ENCODE data around the gene CLTCL1.
"Not testable (repeated sequence)": the region's sequence is repeated elsewhere in the genome, so short reads cannot be mapped to it uniquely, and the experiment has no call there.

The CLTCL1 gene

GRCh38 chr22:19167106-19167869, 124.2 kb downstream of the CLTCL1 start:
- no peak overlapping the region for H3K27ac ChIP-seq
- no peak for DNase-seq (ENCODE audit: low read depth, low spot score)

GRCh38 chr22:19166421-19166820, 125.1 kb downstream of the CLTCL1 start:
- no peak overlapping the region for H3K27ac ChIP-seq
- no peak for DNase-seq (ENCODE audit: low read depth, low spot score)

DNA sequence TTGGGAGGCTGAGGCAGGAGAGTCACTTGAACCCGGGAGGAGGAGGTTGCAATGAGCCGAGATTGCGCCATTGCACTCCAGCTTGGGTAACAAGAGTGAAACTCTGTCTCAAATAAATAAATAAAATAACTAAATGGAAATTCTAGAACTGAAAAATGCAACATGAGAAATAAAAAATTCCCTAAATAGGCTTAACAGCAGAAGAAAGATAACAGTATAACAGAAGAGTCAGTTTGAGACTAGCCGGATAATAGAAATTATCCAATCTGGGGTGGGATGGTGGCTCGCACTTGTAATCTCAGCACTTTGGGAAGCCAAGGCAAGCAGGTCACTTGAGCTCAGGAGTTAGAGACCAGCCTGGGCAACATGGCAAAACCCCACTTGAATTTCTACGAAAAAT, 127.1 kb downstream of the CLTCL1 start:
- DNase-seq (ENCODE audit: low read depth, low spot score), result no peak
- H3K27ac ChIP-seq, result no peak overlapping the region

GRCh38 chr22:19158649-19159048, 132.9 kb downstream of the CLTCL1 start:
- DNase-seq (ENCODE audit: low read depth, low spot score); H3K27ac ChIP-seq: not testable (repeated sequence)

DNA sequence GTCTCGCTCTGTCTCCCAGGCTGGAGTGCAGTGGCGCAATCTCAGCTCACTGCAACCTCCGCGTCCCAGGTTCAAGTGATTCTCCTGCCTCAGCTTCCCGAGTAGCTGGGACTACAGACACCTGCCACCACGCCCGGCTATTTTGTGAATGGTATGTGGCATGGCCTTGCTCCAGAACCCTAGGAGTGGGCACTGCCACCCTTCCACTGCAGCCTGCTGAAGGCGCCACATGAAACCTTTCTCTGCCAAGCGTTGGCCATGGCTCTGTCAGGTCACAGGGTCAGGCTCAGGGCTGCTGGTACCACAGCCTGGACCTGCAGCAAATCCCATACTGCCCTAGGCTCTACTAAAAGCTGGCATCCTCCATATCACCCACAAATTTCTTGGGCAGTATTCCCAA, 135.4 kb downstream of the CLTCL1 start:
- not testable (repeated sequence) for H3K27ac ChIP-seq; DNase-seq (ENCODE audit: low read depth, low spot score)

GRCh38 chr22:19152942-19153883, 138.3 kb downstream of the CLTCL1 start:
- H3K27ac ChIP-seq, result no peak overlapping the region
- no peak for DNase-seq (ENCODE audit: low read depth, low spot score)

DNA sequence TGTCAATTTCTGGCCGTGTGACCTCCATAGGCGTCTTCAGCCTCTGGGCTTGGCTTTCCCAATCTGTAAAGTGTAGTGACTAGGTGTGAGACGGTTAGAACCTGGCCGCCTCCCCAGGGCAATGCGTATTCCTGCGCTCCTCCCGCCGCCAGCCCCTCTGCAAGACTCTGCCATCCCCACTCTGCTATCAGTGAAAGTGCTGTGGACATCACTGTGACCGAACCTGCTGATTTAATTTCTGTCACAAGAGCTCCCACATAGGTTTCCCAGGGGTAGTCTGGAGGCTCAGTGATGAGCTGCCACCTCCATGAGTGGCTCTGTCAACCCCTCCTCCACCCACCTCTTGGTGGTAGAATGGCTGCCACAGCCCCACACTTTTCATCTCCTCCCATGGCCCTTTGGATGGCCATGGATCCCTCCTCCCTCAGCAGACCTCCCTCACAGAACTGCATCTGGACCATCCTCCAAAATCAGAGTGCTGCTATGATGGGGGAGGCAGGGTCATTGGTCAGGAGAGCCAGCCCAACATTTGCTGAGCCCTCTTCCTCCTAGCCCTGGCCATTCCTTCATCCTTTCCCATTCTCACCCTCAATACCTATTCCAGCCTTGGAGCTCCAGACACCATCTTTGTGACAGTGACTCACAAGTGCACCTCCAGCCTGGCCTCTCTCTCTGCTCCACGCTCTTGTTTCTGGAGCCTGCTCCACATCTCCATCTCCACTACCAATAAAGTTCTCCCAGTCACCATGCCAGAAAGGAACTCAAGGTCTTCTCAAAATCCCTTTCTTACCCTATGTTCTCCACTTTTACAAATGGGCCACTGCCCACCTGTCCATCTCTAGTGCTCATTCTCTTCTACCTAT, 140.0 kb downstream of the CLTCL1 start:
- DNase-seq (ENCODE audit: low read depth, low spot score), result no peak

GRCh38 chr22:19150482-19151328, 140.8 kb downstream of the CLTCL1 start:
- no peak for DNase-seq (ENCODE audit: low read depth, low spot score)
- H3K27ac ChIP-seq, result no peak overlapping the region

More for the DNA sequence above, 140.0 kb downstream of the CLTCL1 start:
- H3K27ac ChIP-seq, result no peak overlapping the region

- DNase-seq (ENCODE audit: low read depth, low spot score), result no peak
- H3K27ac ChIP-seq, result no peak within 1 kb of the TSS
Observed at GRCh38 chr22:19149991-19150390, 141.5 kb downstream of the CLTCL1 start, which contains the start of gene GSC2. Gene GSC2 (minus strand): TSS chr22:19150292. CDS start chr22:19150283, 9 bp downstream.

- H3K27ac ChIP-seq, result no peak overlapping the region
- no peak for DNase-seq (ENCODE audit: low read depth, low spot score)
Observed at GRCh38 chr22:19149047-19149883, 142.3 kb downstream of the CLTCL1 start.

GRCh38 chr22:19148417-19149046, 143.0 kb downstream of the CLTCL1 start:
- no peak overlapping the region for H3K27ac ChIP-seq
- no peak for DNase-seq (ENCODE audit: low read depth, low spot score)

DNA sequence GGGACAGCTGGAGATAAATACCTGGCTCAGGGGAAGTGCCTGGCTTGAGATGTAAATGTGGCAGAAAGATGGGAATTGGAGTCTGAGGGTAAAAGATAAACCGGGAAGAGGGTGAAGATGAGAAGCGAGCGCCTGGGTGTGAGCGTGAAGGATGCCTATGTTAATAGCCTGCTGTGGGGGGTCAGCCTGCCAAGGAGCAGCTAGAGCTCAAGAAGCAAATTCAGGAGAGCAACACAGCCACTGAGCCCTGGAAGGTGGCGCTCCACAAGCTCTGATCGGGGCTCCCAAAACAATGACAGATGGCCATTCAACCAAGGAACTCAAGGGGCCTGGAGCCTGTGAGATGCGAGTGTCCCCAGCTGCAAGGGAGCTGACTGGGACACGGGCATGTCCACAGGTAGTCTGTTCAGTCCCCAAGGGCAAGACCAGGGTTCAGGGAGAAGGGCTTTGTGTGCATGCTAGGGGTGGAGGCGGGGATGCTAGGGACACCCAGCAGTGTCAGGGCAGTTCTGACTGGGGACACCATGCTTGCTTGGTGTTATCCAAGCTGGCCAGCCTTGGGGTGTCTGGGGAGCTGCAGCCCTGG, 144.2 kb downstream of the CLTCL1 start:
- no peak for DNase-seq (ENCODE audit: low read depth, low spot score)
- H3K27ac ChIP-seq, result no peak overlapping the region

DNA sequence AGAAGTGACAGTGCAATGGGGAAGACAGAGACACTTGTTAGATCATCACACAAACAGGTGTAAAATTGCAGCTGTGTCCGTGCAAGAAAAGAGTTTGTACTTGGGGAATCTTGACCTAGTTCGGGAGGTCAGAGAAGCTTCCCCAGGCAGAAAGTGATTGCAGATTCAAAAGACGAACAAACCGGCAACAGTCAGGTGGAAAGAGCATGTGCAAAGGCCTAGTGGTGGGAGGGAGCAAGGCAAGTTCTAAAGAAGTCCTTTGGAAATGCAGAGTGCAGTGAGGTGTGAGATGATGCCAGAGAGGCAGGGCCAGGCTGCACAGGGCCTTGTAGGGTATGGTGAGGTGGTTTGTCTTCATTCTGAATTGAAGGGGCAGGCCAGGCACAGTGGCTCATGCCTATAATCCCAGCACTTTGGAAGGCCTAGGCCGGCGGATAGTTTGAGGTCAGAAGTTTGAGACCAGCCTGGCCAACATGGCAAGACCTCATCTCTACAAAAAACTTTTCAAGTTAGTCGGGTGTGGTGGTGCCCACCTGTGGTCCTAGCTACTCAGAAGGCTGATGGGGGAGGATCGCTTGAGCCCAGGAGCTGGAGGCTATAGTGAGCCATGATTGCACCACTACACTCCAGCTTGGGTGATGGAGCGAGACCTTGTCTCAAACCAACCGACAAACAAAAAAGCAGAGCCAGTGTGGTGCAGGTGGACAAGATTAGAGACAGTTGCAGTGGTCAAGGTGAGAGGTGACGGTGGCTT, 145.1 kb downstream of the CLTCL1 start:
- H3K27ac ChIP-seq, result no peak overlapping the region
- no peak for DNase-seq (ENCODE audit: low read depth, low spot score)

- no peak for DNase-seq (ENCODE audit: low read depth, low spot score)
- peak overlapping the region; percentile 29 for H3K27ac ChIP-seq
Observed at GRCh38 chr22:19143967-19144400, 147.5 kb downstream of the CLTCL1 start.

DNA sequence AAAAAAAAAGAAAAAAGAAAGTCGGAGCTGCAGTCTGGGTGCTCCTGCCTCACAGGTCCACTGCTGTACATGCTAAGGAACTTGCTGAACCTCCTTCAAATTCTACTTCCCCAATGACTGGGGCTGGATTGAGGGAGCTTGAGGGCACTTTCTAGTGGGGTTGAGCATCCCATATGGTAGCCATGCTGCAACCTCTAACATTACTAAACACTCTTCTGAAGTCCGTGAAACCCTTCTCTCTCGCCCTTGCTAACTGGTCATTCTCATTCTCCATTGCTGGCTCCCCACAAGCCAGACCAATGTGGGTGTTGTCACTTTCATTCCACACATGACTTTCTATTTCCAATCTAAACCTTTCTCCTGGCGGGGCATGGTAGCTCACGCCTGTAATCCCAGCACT, 148.3 kb downstream of the CLTCL1 start:
- no peak overlapping the region for H3K27ac ChIP-seq
- DNase-seq (ENCODE audit: low read depth, low spot score), result no peak

DNA sequence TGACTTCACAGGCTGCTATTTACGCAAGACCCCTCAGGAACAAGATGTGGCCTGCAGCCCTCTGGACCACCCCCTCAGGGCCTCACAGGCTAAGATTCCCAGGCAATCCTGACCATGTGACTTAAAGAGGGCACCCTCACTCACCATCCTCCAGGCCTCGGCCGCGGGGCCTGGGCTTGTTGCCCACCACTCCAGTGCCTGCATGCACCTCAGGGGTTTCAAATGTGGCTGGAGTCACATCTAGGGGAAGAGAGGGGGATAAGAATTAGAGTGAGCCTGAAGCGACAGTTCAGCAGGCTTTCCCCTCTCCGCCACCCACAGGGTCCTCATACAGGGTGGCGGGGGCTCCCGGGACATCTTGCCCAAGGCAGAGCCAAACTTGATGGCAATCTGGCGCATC, 149.1 kb downstream of the CLTCL1 start:
- no peak for DNase-seq (ENCODE audit: low read depth, low spot score)
- no peak overlapping the region for H3K27ac ChIP-seq

DNA sequence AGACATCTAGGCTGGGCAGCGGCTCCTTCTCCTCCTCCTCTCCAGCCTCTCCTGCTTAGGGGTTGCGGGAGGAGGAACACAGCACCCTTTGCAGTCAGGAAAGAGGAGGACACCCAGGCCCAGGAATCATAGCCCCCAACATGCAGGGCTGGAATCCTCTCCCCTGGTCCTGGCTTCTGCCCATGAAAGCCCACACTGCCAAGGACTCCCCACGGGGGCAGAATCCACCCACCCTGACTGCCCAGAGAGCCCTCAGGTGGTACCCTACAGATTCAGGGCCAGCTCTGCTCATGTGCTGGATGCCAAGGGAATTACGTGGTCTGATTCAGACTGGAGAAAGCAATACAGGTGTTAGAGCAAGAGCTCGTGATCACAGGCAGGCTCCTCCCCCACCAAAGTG, 151.5 kb downstream of the CLTCL1 start:
- DNase-seq (ENCODE audit: low read depth, low spot score), result no peak
- H3K27ac ChIP-seq, result no peak overlapping the region
